T-helper 1 cell treated with Interleukin-12 subunit alpha and Interleukin-12 subunit beta and Interleukin-4 antibody, amounts not matched to agents 30 μg/mL and 1 μg/mL, for 36 hours (primary cell): Measurements from ENCODE around the gene TPSD1.
"Not testable (repeated sequence)": the region's sequence is repeated elsewhere in the genome, so short reads cannot be mapped to it uniquely, and the experiment has no call there.

Experiments used
- H3K27ac Mint-ChIP-seq: one replicate; pipeline ENCODE4 v1.8.0; 2021; ENCODE audit warnings: mild to moderate bottlenecking, mixed read lengths
- H3K27me3 Mint-ChIP-seq: one replicate; pipeline ENCODE4 v1.8.0; 2021; ENCODE audit warnings: low read depth, mixed read lengths
- H3K36me3 Mint-ChIP-seq: one replicate; pipeline ENCODE4 v1.8.0; 2021; ENCODE audit warnings: low read depth, mixed read lengths
- H3K4me1 Mint-ChIP-seq: one replicate; pipeline ENCODE4 v1.8.0; 2021; ENCODE audit warnings: low read depth, mixed read lengths
- H3K4me3 Mint-ChIP-seq: one replicate; pipeline ENCODE4 v1.8.0; 2021; ENCODE audit warnings: mild to moderate bottlenecking, moderate library complexity, mixed read lengths
- H3K9me3 Mint-ChIP-seq: one replicate; pipeline ENCODE4 v1.8.0; 2021; ENCODE audit warnings: mixed read lengths

The TPSD1 gene

GRCh38 chr16:1243907-1244850 is 11.7 kb upstream of the TPSD1 start:
- H3K27me3 Mint-ChIP-seq, H3K4me3 Mint-ChIP-seq, H3K27ac Mint-ChIP-seq, H3K36me3 Mint-ChIP-seq, H3K4me1 Mint-ChIP-seq, H3K9me3 Mint-ChIP-seq: not testable (repeated sequence)

- H3K27ac Mint-ChIP-seq = no peak overlapping the region
- H3K36me3 Mint-ChIP-seq = no peaks in the 10 kb centered on the region
- no peaks in the 10 kb centered on the region for H3K9me3 Mint-ChIP-seq
- no peak overlapping the region for H3K4me3 Mint-ChIP-seq
- H3K4me1 Mint-ChIP-seq = no peaks in the 10 kb centered on the region
- no peaks in the 10 kb centered on the region for H3K27me3 Mint-ChIP-seq
These were observed 11.0 kb upstream of the TPSD1 start for GRCh38 chr16:1244881-1245280.

- no peaks in the 10 kb centered on the region for H3K9me3 Mint-ChIP-seq
- no peaks in the 10 kb centered on the region for H3K27me3 Mint-ChIP-seq
- H3K27ac Mint-ChIP-seq = no peak overlapping the region
- H3K4me1 Mint-ChIP-seq = no peaks in the 10 kb centered on the region
- peak overlapping the region; percentile 10 for H3K4me3 Mint-ChIP-seq
- H3K36me3 Mint-ChIP-seq = no peaks in the 10 kb centered on the region
These were observed 10.3 kb upstream of the TPSD1 start for GRCh38 chr16:1245452-1246020.

GRCh38 chr16:1247903-1248537 is 7.8 kb upstream of the TPSD1 start:
- not testable (repeated sequence) for H3K27ac Mint-ChIP-seq, H3K4me3 Mint-ChIP-seq

GRCh38 chr16:1249031-1249755 is 6.7 kb upstream of the TPSD1 start:
- not testable (repeated sequence) for H3K4me1 Mint-ChIP-seq, H3K36me3 Mint-ChIP-seq, H3K27me3 Mint-ChIP-seq, H3K9me3 Mint-ChIP-seq, H3K4me3 Mint-ChIP-seq, H3K27ac Mint-ChIP-seq

More at GRCh38 chr16:1247903-1248537, 7.8 kb upstream of the TPSD1 start:
- not testable (repeated sequence) for H3K27me3 Mint-ChIP-seq, H3K36me3 Mint-ChIP-seq, H3K4me1 Mint-ChIP-seq, H3K9me3 Mint-ChIP-seq

GRCh38 chr16:1253701-1254364 is 2.0 kb upstream of the TPSD1 start:
- H3K9me3 Mint-ChIP-seq, H3K4me3 Mint-ChIP-seq, H3K4me1 Mint-ChIP-seq: not testable (repeated sequence)

GRCh38 chr16:1254821-1255220 is 1.0 kb upstream of the TPSD1 start:
- H3K27me3 Mint-ChIP-seq, H3K4me1 Mint-ChIP-seq, H3K27ac Mint-ChIP-seq, H3K9me3 Mint-ChIP-seq, H3K36me3 Mint-ChIP-seq, H3K4me3 Mint-ChIP-seq: not testable (repeated sequence)

More at GRCh38 chr16:1253701-1254364, 2.0 kb upstream of the TPSD1 start:
- not testable (repeated sequence) for H3K27me3 Mint-ChIP-seq, H3K27ac Mint-ChIP-seq, H3K36me3 Mint-ChIP-seq

- H3K4me1 Mint-ChIP-seq, H3K9me3 Mint-ChIP-seq, H3K4me3 Mint-ChIP-seq, H3K27ac Mint-ChIP-seq, H3K36me3 Mint-ChIP-seq: not testable (repeated sequence)
- H3K27me3 Mint-ChIP-seq = peaks cover 12% of the 10 kb centered on the region
These were observed 516 bp downstream of the TPSD1 start for GRCh38 chr16:1256296-1256873.

- Mint-ChIP-seq H3K9me3 (no peaks in the 10 kb centered on the region), H3K4me3 (no peak overlapping the region), H3K4me1 (peaks cover 4% of the 10 kb centered on the region), H3K36me3 (no peaks in the 10 kb centered on the region), H3K27me3 (peaks cover 15% of the 10 kb centered on the region), H3K27ac (no peak overlapping the region)
These were observed 1.0 kb downstream of the TPSD1 start for GRCh38 chr16:1256874-1257322.

- Mint-ChIP-seq H3K9me3 (no peaks in the 10 kb centered on the region), H3K27ac (no peak overlapping the region), H3K36me3 (no peaks in the 10 kb centered on the region), H3K4me1 (peaks cover 4% of the 10 kb centered on the region), H3K27me3 (peaks cover 20% of the 10 kb centered on the region), H3K4me3 (no peak overlapping the region)
These were observed 1.8 kb downstream of the TPSD1 start for GRCh38 chr16:1257561-1258224.

- Mint-ChIP-seq H3K9me3 (no peaks in the 10 kb centered on the region), H3K27me3 (peaks cover 20% of the 10 kb centered on the region), H3K4me1 (peaks cover 4% of the 10 kb centered on the region), H3K4me3 (no peak overlapping the region), H3K36me3 (no peaks in the 10 kb centered on the region), H3K27ac (no peak overlapping the region)
These were observed 2.3 kb downstream of the TPSD1 start for GRCh38 chr16:1258225-1258600.

- peaks cover 4% of the 10 kb centered on the region for H3K4me1 Mint-ChIP-seq
- peaks cover under 1% of the 10 kb centered on the region for H3K9me3 Mint-ChIP-seq
- no peak overlapping the region for H3K27ac Mint-ChIP-seq
- H3K4me3 Mint-ChIP-seq = peak overlapping the region; percentile 55
- H3K36me3 Mint-ChIP-seq = no peaks in the 10 kb centered on the region
- peaks cover 20% of the 10 kb centered on the region for H3K27me3 Mint-ChIP-seq
These were observed 3.3 kb downstream of the TPSD1 start for GRCh38 chr16:1258906-1259759.

- H3K27ac Mint-ChIP-seq = no peak overlapping the region
- H3K4me3 Mint-ChIP-seq = no peak overlapping the region
- H3K36me3 Mint-ChIP-seq = no peaks in the 10 kb centered on the region
- H3K27me3 Mint-ChIP-seq = peaks cover 20% of the 10 kb centered on the region
- H3K9me3 Mint-ChIP-seq = peaks cover 6% of the 10 kb centered on the region
- peaks cover 4% of the 10 kb centered on the region for H3K4me1 Mint-ChIP-seq
These were observed 3.8 kb downstream of the TPSD1 start for GRCh38 chr16:1259760-1260068.
